CD4-positive, alpha-beta T cell treated with Interleukin-21 for 1 hour (primary cell): ENCODE results near the gene NBAS.

Source experiments
- DNase-seq: peaks from one replicate; pipeline ENCODE4 v3.0.0-alpha.2; 2020

The NBAS gene

GRCh38 chr2:15400240-15400826 lies 160.8 kb downstream of the NBAS start:
- no peak for DNase-seq

DNA sequence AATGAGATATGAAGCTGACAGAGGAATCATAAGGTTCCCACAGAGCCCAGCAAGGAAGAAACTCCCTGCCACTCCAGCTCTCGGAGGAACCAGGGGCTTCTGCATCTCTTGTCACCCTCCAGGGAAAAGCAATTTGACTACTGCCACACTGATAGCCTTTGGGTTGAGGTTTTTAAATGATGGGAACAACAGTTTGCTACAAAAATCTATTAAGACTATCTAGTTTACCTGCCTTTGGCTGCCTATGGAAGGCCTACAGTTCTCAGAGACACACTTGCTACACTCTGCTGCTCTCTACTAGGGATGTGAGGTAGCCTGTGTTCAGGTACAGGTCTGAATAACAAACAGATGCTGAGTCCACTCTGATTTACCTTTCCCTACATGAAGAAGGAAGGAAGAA lies 161.9 kb downstream of the NBAS start:
- no peak for DNase-seq

DNA sequence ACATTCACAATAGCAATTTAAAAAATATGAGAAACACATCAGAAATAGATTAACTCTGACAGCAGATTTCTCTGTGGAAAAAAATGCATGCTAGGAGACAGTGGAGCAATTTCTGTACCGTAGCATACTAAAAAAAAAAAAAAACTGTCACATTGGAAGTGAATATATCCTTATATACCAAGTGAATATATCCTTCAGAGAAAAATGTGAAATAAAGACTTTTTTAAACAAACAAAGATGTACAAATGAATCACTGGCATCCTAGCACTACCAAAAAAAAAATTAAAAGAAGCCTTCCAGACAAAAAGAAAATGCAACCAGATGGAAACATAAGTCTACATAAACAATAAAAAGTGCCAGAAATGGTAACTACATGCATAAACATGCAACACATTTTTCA lies 169.4 kb downstream of the NBAS start:
- DNase-seq: no peak

DNA sequence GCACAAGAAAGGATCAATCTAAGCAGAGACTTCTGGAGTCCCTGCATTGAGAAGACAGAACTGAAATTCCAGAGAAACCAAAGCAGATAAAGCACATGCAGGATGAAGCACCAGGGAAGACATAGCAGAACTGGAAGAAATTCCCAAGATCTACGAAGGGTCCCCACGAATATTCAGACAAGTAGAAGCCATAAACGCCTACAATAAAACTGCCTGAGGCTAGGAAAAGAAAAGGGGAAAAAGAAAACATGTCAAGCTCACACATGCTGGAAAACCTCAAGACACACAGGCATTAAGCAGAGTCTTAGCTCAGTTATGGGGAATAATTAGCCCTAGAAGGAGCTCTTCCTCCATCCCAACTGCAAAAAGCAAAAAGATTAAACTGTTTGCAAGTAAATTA lies 171.2 kb downstream of the NBAS start:
- no peak for DNase-seq

DNA sequence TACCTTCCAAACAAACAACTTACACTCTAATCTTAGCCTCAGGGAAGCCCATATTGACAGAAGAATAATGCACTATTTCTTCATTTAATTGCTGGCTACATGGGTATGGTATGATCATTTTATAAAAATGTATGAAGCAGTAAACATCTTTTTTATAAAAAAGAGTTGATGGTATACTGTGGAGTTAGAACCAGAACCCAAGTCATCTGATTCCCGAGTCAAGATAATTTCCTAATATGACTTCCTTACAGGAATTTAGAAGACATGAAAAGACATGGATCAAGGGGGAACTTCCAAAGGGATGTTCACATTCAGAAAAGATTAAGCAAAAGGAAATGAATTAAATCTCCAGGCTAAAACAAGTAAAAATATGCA lies 171.8 kb downstream of the NBAS start:
- no peak for DNase-seq

DNA sequence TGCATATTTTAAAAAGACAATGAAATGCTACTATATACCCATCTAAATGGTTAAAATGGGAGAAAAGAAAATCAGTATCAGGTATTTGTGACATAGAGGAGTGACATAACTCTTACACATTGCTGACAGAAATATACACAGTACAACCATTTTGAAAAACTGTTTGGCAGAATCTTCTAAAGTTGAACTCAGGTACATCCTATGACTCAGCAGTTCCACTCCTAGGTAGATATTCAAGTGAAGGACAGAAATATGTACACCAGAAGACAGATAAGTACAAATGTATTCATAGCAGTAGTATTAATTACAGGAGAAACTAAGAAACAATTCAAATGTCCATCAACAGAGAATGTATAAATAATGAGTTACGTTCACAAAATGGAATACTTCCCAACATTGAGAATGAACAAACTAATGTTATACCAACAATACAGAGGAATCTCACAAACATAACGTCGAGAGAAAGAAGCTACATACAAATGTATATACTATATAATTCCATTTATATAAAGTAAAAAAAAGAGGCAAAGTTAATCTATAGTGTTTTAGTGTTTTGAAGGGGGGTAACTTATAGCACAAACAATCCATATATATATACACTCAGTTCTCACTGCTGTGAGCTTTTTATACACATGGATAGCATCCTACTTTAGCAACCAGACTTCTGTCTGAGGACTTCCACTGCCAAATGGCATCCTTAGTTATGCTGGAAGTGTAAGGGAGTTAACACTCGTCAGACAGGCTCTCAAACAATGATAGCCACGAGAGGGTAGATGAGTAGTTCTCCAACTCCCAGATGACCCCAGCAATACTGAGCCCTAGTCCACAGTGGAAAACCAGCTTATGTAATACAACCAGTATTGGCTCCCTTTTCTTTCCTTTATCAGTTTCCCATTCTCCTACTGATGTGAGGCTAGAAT lies 172.5 kb downstream of the NBAS start:
- no peak for DNase-seq

DNA sequence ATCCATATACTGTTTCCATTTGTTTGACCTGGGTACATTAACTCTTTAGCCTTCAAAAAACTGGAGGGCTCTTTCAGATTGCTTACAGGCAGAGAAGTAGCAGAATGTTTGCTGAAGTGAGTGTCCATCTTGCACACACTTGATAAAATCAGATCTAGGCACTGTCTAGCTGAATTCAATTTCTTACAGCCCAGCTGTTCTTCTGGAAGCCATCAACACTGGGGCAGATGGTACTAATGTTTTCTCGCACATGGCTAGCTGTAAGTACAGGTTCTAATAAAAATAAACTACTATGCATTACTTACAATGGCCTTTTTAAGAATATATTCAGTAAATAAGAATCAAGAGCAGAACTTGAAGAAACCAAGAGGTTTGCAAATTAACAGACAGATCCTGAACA lies 175.9 kb downstream of the NBAS start:
- no peak for DNase-seq

GRCh38 chr2:15383695-15384350 lies 177.3 kb downstream of the NBAS start:
- DNase-seq: no peak

DNA sequence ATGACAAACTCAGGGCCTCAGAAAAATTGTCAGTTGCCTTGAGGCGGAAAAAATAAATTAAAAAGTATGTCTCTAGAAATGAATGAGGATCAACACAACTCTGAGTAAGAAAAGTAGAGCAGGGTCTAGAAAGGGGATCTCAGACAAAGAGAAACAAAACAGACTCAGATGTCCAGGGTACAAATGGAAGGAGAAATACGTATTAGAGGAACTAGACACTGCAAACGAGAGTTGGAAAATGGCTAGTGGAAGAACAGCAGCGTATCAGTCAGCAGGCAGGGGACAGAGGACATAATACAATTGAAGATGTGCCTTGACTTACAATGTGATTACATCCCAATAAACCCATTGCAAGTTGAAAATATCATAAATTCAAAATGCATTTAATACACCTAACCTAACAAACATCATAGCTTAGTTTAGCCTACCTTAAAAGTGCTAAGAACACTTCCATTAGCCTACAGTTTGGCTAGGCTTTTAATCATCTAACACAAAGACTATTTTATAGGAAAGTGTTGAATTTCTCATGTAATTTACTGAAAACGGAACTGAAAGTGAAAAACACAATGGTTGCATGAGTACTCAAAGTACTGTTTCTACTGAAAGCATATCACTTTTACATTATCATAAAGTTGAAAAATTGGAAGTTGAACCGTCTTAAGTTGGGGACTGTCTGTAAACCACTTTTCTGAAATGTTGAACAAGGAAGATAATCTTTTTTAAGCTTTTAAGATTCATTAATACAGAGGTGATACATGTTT lies 182.8 kb downstream of the NBAS start:
- DNase-seq: no peak

- no peak for DNase-seq
Observed at GRCh38 chr2:15377202-15377601, 183.9 kb downstream of the NBAS start.

DNA sequence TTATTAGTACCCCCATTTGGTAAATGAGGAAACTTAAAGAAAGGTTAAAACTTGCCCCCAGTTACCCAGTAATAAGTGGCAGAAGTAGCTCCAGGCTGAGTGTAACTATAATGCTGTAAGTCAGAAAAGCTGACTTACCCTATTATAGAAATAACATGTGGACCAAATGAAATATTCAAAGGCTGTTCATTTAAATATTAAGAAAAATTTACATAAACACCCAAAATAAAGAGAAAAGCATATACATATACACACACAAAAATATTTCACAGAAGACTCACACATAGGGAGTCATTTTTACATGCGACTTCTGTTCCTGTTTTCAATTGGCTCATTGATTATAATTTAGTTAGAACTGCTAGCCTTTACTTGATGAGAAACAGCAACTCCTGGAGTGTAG lies 189.1 kb downstream of the NBAS start:
- DNase-seq: no peak

DNA sequence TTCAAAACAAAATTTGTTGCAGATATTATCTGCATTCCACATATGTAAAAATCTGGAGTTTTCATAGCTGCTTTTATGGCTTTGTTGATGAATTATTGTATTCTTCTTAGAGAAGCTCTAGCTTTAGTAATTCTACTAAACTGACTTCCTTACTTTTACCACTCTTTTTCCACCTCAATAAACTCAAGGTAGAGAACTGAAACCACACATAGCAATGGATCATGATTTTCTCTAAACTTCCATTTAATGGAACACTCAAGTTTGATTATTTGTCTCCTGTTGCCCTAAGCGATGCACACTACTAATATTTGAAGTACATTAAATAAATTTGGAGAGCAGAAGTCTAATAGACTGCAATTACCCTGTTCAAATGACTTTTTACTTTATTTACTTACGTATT lies 192.0 kb downstream of the NBAS start:
- no peak for DNase-seq

GRCh38 chr2:15367715-15368114 lies 193.4 kb downstream of the NBAS start:
- no peak for DNase-seq

- no peak for DNase-seq
Observed at GRCh38 chr2:15367205-15367604, 193.9 kb downstream of the NBAS start.

GRCh38 chr2:15365411-15365810 lies 195.7 kb downstream of the NBAS start:
- DNase-seq: no peak

DNA sequence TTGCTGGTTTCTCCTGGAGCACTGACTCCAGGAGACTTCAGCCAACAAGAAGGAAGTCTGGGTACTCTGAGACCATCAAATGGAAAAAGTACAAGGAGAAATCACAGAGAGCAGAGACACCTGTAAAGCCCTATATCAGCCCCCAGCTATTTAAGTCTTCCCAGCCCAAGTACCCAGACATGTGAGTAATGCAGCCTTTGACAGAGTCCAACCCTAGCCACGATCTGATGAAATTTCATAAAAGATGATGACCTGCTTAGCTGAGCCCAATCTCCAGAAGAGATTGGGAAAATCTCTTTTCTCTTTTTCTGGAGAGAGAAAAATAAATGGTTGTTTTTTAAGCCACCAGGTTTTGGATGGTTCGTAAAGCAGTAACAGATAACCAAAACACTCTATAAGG lies 196.6 kb downstream of the NBAS start:
- DNase-seq: no peak

- DNase-seq: no peak
Observed at GRCh38 chr2:15363734-15364133, 197.4 kb downstream of the NBAS start.

GRCh38 chr2:15363142-15363541 lies 198.0 kb downstream of the NBAS start:
- no peak for DNase-seq

GRCh38 chr2:15359716-15360531 lies 201.2 kb downstream of the NBAS start:
- no peak for DNase-seq

- DNase-seq: no peak
Observed at GRCh38 chr2:15357922-15358321, 203.2 kb downstream of the NBAS start.

GRCh38 chr2:15357186-15357585 lies 203.9 kb downstream of the NBAS start:
- no peak for DNase-seq

DNA sequence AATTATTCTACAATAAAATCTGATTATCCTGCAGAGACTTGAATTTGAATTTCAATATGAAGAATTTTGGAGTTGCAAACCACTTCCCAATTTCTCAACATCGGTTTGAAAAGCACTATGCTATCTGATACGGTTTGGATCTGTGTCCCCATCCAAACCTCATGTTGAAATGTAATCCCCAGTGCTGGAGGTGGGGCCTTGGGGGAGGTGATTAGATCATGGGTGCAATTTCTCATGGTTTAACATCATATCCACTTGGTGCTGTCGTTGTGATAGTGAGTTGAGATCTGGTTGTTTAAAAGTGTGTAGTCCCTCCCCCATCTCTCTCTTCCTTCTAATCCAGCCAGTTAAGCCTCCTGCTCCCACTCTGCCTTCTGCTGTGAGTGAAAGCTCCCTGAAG lies 205.7 kb downstream of the NBAS start:
- DNase-seq: no peak
